Activated T-helper 1 cell treated with Interleukin-2 at 50 U/mL for 16 hours (primary cell): Measurements from ENCODE around the gene PACSIN2.
A peak's percentile ranks its signal among the peaks of the same experiment; 100 is the strongest.

Experiments
- DNase-seq: peaks from one replicate; pipeline ENCODE4 v3.0.0-alpha.2; 2020; ENCODE audit warnings: low read depth

PACSIN2 gene

DNA sequence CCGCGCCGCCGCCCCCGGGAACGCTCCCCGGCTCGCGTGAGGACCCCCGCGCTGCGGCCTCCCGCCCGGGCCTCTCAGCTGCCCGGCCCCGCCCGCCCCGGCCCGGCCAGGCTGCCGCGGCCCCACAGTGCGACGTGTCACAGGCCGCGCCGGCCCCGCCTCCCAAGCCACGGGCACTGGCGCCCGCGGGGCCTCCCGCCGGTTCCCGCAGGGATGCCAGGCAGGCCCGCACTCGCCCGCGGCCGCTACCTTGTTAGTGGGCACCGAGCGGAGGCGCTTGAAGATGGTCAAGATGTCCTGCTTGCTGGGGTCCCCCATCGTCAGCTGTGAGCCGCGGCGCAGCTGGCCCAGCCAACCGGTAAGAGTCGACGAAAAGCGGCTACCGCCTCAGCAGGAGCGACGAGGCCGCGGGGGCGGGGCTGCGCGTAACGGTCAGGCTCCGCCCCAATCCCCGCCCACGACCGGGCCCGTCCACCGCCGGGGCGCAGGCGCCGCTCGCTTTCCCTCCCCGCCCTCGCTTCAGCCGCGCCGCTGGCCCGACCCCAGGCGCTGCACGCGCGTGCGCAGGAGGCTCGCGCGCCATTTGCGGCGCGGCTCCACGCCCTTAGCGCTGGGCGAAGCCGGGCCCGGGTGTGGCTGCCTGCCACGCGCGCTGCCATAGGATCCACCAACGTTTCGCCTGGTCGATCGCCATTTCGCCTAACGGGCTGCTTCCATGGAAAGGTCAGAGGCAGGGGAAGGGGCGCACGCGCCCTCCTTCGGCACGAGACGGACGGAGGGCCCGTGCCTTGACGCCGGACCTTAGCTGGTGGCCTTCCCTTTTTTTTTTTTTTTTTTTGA is 157.9 kb downstream of the PACSIN2 start, which contains the start of gene ARFGAP3:
TSS of gene ARFGAP3 (minus strand) at position 409 of the 840 bp plus-strand sequence. CDS start at position 318, 91 bp downstream.
- peak; percentile 95 for DNase-seq

DNA sequence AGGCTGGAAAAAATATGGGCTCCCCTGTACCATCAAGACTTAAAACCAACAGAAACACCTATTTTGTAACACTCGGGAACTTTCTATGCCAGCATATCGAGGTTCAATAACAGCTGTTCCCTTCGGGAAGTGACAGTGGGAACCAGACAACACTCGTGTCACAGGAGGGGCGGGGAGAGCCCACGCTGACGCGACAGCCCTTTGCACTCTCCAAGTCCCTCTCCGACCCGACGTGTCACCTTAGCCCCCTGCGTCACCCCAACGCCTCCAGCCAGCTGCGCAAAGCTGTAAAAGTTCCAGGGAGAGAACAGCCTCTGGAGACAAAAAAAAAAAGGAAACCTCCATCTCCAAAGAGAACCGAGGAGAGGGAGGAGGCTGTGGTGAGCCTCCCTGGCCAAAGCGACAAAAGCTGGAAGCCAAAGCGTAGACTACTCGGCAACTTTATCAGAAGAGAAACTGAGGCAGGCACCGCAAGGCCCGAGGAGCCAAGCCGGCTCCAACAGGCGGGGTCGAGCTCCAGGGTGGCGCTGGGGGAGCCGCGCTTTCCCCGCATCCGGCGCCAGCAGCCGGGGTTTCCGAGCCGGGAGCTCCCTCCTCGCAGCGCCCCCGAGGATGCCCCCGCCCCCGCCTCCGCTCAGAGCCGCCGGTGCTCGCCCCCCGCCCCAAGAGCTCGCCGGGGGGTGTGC is 158.6 kb downstream of the PACSIN2 start:
- peak; percentile 47 for DNase-seq

DNA sequence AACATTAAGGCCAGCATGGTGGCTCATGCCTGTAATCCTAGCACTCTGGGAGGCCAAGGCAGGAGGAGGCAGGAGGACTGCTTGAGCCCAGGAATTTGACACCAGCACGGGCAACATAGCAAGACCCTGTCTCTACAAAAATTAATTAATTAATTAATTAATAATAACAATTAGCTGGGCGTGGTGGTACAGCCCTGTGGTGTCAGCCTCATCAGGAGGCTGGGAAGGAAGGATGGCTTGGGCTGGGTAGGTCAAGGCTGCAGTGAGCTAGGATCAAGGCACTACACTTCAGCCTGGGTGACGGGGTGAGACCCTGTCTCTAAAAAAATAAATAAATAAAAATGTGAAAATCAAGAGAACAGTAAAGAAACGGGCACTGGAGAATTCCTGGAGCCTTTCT is 159.2 kb downstream of the PACSIN2 start:
- no peak for DNase-seq

DNA sequence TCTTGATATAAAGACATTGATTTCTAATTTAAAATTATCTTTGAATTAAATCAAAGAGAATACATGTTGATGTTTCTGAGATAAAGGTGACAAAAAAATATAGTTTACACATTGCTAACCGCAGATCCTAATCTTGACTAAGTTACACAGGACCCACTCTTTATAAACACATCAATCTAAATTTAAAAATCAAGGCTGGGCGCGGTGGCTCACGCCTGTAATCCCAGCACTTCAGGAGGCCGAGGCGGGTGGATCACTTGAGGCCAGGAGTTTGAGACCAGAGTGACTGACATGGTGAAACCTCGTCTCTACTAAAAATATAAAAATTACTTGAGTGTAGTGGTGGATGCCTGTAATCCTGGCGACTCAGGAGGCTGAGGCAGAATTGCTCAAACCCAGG is 159.7 kb downstream of the PACSIN2 start:
- DNase-seq, result no peak

DNA sequence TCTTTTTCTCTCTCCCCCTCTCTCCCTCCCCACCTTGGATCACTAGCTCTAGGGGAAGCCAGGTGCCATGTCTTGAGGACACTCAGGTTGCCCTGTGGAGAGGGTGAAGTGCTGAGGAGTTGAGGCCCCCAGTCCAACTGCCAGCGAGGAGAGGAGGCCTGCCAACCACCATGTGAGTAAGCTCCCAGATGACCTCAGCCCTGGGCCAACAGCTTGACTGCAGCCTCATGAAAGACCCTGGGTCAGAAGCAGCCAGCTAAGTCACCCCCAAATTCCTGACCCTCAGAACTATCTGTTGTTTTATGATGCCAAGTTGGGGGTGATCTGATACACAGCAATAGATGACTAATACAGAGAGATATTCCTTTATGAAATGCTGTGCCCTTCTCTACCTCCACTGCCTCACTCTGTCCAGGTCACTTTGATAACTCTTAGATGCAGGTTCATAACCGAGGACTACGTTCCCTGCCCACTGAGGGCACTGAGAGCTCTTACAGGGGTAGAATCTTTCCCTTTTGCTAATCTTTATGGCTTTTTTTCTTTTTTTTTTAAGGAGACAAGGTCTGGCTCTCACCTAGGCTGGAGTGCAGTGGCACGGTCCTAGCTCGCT is 165.9 kb downstream of the PACSIN2 start:
- DNase-seq, result no peak

DNA sequence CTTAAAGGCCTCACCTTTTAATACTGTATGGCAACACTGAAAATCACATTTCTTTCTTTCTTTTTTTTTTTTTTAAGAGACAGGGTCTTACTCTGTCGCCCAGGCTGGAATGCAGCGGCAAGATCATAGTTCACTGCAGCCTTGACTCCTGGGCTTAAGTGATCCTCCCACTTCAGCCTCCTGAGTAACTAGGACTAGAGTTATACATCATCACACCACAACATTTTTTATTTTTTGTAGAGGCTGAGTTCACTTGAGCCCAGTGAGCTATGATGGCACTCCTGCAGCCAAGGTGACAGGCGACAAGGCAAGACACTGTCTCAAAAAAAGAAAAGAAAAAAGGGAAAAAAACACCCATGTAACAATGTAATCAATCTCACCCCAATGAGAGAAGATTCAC is 167.8 kb downstream of the PACSIN2 start:
- DNase-seq, result no peak

DNA sequence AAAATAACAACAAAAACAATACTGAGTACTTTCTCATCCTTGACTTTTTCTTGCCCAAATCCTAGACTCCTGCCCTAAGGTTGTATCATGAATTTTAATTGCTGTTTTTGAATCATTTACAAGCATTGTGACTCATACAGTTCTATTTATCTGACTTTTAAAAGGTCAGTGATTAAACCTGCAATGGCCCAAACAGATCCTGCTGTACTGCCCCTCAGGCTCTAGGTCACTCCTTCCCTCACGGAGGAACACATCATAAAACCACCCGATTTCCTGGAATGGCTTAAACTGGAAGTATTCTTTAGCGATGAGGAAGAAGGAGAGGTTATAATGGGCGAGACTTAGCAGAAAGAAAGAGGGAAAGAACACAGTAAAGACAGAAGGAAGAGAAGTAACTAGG is 170.2 kb downstream of the PACSIN2 start:
- DNase-seq, result no peak

DNA sequence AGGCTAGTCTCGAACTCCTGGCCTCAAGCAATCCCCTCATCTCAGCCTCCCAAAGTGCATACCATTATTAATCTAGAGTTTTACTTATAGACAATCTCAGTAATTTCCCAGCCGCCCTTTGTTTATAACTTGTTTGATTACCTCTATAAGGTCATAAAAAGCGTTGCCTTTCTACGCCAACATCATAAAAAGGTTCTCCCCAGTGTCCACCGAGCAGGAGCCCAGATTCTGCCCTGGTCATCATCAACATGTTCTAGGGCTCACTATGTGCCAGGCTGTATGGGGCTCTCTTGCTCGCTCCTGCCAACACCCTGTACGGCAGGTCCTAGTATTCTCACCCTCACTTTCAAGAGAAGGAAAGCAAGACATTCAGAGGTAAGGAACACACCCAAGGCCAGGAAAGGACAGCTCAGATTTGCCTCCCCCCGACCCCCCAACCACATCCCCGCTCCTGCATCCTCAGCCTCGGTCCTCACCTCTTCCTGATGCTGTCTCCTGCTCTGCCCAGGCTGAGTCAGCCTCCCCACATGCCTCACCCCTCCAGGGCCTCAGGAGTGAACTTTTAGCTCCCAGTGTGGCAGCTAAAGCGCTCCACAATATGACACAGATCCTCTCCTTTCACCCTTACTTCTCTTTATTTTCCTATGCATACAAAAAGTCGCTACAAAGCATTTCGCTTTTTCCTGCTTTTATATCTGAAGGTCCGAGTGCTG is 172.1 kb downstream of the PACSIN2 start:
- no peak for DNase-seq

DNA sequence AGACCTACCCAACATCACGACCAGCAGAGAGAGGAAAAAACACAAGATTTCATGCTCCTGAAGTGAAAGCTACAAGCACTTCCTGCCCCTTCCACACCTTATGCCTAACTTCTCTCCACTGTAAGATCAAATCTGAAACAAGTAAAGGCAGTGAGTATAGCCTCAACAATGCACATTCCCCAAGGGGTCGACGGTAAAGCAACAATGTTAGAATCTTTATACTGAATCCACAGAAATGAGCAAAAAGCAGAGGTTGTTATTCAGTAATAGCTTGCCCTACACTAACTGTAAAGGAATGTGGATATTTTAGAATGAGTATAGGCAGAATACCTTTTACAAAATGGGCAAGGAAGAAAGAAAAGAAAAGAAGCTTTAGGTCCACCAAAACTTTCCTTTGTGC is 173.5 kb downstream of the PACSIN2 start:
- no peak for DNase-seq

DNA sequence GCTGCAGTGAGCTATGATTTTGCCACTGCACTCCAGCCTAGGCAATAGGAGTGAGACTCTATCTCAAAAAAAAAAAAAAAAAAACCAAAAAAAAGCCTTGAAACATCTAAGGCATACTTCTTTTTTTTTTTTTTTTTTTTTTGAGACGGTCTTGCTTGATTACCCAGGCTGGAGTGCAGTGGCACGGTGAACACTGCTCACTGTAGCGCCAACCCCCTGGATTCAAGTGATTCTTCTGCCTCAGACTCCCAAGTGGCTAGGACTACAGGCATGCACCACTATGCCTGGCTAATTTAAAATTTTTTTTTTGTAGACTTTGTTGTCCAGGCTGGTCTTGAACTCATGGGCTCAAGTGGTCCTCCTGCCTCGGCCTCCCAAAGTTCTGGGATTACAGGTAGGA is 177.4 kb downstream of the PACSIN2 start:
- DNase-seq, result no peak

DNA sequence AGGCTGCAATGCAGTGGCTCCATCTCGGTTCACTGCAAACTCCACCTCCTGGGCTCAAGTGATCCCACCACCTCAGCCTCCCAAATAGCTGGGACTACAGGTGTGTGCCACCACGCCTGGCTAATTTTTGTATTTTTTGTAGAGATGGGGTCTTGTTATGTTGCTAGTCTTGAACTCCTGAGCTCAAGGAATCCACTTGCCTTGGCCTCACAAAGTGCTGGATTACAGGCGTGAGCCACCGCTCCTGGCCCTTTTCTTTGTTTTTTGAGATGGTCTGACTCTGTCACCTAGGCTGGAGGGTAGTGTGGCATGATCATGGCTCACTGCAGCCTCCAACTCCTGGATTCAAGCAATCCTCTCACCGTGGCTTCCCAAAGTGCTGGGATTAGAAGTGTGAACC is 178.9 kb downstream of the PACSIN2 start:
- DNase-seq, result no peak

DNA sequence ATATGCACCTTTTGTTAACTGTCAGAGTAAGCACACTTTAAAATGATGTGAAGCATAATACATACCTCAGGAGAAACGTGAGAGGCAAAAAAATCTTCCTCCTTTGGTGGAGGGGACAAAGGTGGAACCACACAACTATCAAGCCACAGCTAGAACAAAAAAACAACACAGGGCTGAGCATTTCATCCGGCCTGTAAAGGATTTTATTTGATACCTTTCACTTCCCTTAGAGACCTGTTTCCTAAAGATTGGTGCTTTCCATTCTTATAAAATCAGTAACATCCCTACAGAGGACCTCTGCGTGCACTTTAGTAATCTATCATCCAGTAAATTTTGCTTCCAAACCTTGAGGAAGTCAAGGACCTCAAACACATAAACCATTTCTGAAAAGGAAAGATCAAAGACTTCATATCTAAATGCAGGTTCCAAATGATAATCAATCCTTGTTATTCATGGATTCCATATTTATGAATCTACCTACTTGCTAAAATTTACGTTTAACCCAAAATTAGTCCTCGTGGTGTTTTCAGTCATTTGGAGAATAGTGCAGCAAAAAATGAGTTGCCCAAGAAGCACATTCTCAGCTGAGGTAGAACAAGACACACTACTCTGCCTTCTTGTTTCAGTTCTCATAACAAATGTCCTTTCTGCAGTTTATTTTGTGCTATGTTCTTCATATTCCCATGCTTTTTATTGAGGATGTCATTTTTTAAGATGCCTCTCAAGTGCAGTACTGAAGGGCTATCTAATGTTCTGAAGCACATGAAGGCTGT is 180.6 kb downstream of the PACSIN2 start:
- DNase-seq, result no peak

DNA sequence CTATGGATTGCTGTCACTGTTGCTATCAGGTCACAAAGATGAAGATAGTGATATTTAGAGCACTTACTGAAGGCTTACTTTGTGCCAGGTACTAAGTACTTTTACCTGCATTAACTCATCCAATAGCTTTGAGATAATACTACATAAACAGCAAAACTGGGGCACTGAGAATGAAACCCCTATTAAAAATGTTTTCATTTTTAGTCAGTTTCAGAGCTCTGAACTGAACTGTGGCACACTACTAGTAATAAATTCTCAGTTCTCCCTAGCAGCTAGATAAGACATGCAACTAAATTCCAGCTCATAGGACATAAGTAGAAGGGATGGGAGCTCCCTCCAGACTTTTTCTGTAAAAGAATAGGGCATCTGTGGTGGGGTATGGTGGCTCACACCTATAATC is 181.8 kb downstream of the PACSIN2 start:
- DNase-seq, result no peak

DNA sequence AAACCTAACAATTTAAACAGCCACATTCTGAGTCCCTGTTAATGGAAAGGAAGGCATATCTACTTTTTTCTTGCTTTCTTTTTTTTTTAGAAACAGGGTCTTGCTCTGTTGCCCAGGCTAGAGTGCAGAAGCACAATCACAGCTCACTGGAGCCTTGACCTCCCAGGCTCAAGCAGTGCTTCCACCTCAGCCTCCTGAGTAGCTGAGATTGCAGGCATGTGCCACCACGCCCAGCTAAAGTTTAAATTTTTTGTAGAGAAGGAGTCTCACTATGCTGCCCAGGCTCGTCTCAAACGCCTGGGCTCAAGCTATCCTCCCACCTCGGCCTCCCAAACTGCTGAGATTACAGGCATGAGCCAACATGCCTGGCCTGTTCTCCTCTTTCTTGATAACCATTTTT is 183.2 kb downstream of the PACSIN2 start:
- DNase-seq, result no peak

DNA sequence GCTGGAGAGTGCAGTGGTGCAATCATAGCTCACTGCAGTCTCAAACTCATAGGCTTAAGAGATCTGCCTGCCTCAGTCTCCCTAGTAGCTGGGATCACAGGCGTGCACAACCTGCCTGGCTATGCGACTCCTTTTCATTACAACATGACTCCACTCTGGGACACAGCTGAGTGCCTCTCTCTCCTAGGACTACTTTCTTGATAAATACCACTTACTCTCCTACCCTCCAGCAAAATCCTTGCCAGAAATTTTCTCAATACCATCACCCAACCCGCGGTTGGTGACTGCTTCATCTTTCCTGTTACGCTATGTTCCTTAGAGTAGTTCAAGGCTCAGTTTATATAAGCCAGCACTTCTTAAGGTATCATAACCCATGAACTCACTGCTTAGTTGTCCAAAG is 184.8 kb downstream of the PACSIN2 start:
- DNase-seq, result no peak

DNA sequence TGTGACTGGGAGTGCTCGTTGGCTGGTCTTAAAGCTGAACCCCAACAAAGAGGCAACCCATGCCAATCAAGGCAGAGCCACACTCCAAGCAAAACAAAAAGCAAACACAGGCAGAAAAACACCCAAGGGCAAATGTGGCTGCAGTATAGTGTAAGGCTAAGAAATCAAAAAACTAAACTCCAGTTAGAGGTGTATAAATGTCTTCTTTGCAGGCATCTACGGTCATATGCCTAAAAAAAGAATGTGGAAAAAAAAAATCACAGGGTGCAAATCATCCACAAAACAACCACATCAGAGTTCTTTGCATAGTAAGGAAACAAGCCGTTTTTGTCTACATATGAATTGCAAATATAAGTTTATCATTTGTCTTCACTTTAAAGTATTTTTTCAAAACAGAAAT is 185.6 kb downstream of the PACSIN2 start:
- DNase-seq, result no peak

DNA sequence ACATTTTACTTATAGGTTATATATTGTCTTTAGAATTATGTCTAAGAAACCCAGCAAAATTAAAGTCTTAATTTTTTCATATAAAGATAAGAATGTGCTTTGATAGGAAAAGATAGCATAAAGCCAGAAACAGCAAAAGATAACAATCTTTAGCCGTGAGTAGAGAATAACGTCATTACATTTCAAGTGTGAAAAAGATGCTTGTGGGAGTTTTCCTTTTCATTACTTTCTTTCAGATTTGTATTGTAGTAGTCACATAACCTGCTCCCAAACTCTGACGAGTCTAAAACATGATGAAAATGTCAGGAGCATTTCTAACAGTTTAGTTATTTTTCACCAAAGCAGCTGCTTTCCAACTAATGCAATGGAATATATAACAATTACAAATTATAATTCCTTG is 189.2 kb downstream of the PACSIN2 start:
- no peak for DNase-seq

DNA sequence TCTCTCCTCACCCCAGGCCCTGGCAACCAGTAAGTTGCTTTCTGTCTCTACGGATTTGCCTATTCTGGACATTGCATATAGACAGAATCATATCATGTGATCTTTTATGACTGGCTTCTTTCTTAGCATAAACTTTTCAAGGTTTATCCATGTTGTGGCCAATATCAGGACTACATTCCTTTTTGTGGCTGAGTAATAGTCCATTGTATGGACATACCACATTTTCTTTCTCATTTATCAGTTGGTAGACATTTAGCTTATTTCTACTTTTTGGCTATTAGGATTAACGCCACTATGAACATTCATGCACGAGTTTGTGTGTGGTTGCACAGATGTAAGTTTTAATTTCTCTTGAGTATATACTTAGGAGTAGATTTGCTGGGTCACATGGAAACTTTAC is 193.6 kb downstream of the PACSIN2 start:
- no peak for DNase-seq

DNA sequence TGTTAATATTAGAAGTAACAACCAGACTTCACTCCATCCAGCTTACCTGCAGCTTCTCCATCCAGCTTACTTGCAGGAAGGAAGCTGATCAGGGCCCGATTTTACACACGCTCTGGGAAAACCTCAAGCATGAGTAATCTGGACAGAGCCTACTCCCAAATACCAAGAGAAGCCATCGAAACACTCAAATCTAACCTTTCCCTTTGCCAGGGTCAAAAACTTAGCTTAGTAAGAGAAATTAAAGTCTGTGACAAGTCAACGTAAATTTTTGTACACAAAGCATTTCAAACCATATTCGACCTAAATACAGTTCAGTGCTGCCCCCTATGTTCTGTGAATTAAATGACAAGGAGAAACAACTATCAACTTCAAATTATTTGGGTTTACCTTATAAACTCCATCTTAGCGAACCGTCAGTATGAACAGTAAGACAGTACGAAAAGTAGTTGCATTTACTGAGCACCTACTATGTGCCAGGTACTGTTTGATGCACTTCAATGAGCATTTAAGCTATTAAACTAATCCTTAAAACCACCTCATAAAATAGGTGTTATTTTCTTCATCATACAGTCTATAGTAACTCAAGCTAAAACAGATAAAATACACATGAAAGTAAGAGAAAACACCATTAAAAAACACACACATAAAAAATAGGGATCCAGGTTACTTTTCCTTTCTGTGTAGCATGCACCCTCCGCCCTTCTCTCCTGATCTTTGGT is 194.7 kb downstream of the PACSIN2 start:
- no peak for DNase-seq
